Body of pancreas (tissue), 4 donors: ENCODE data around the gene KIFAP3.

Source experiments
- POLR2A ChIP-seq, 3 donors: fragments of 450-650 bp; IDR thresholded peaks; one replicate each; pipeline ENCODE4 v1.6.1; 2016; ENCODE audit warnings: antibody characterized with exemption in 3 of 3, mild to moderate bottlenecking in 2 of 3
- TF ChIP-seq, protein P1 (sequence below), 7 experiments: fragments of 450-650 bp in 4 of 7; fragments of 200-600 bp in 3 of 7; sonication (generic) in 3 of 7; IDR thresholded peaks; one replicate each; pipeline ENCODE4 v1.5.1; 2016 to 2019; ENCODE audit warnings: antibody characterized with exemption in 7 of 7

DNA sequence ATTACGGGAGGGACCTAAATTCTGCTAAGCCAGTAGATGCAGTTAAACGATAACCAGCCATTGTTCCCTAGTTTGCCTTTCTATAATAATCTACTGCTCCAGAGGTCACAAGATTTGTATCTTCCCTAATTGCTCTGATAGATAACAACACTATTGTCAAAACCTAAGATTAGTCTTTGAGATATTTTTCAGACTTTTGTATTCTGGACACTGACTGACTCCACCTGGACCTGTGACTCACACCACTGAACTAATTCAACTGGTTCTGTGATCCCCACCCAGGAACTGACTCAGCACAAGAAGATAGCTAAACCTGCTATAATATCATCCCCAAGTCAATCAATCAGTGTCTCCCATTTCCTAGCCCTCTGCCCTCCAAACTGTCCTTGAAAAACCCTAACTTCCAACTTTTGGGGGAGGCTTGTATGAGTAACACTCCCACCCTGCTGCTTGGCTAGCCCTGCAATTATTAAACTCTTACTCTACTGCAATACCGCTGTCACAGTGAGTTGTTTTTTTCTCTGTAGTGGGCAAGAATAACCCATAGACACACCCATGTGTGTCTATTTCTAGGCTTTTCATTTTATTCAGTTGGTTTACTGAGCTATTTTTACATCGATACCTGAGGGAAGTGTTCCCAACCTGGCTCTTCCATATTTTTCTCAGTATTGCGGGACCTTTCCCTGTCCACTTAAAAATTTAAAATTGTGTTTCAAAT is 11.2 kb downstream of the KIFAP3 start:
- no peak for TF ChIP-seq POLR2A (IDR thresholded peaks at IDR 0.05)
- TF ChIP-seq, protein P1, sequence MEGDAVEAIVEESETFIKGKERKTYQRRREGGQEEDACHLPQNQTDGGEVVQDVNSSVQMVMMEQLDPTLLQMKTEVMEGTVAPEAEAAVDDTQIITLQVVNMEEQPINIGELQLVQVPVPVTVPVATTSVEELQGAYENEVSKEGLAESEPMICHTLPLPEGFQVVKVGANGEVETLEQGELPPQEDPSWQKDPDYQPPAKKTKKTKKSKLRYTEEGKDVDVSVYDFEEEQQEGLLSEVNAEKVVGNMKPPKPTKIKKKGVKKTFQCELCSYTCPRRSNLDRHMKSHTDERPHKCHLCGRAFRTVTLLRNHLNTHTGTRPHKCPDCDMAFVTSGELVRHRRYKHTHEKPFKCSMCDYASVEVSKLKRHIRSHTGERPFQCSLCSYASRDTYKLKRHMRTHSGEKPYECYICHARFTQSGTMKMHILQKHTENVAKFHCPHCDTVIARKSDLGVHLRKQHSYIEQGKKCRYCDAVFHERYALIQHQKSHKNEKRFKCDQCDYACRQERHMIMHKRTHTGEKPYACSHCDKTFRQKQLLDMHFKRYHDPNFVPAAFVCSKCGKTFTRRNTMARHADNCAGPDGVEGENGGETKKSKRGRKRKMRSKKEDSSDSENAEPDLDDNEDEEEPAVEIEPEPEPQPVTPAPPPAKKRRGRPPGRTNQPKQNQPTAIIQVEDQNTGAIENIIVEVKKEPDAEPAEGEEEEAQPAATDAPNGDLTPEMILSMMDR (IDR thresholded peaks at IDR 0.05) = no peak
